ENCODE results near the gene ACACA. TPM values are rescaled to one million over a fixed set of nuclear protein-coding genes. Genes with fewer than 3 reads are reported as not detected.

The ACACA gene
- total RNA-seq, 1 donor from 2014 or later: 44.8 TPM

DNA sequence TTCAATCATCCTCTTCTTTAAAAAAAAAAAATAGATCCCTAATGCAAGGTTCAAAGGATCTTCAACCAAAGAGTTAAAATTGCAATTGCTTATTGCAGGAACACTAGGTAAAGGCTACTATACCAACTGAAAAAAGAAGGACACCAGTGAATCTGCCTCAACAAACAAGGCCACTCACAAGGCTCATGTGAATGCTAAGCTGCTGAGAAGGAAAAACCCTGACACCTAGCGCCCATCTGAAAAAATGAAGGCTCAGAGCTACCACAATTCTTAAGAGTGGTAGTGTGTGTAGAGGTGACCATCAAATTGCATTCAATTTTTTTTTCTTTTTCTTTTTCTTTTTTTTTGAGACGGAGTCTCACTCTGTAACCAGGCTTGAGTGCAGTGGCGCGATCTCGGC lies 232.4 kb downstream of the ACACA start:
- no peak for FAIRE-seq
- no peak overlapping the region for H3K4me3 ChIP-seq (ENCODE audit: low read depth, low read length)
- H3K36me3 ChIP-seq (ENCODE audit: control insufficient read depth, insufficient read depth, low read length): peaks cover 1% of the 10 kb centered on the region
- TF ChIP-seq, protein P1, sequence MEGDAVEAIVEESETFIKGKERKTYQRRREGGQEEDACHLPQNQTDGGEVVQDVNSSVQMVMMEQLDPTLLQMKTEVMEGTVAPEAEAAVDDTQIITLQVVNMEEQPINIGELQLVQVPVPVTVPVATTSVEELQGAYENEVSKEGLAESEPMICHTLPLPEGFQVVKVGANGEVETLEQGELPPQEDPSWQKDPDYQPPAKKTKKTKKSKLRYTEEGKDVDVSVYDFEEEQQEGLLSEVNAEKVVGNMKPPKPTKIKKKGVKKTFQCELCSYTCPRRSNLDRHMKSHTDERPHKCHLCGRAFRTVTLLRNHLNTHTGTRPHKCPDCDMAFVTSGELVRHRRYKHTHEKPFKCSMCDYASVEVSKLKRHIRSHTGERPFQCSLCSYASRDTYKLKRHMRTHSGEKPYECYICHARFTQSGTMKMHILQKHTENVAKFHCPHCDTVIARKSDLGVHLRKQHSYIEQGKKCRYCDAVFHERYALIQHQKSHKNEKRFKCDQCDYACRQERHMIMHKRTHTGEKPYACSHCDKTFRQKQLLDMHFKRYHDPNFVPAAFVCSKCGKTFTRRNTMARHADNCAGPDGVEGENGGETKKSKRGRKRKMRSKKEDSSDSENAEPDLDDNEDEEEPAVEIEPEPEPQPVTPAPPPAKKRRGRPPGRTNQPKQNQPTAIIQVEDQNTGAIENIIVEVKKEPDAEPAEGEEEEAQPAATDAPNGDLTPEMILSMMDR (IDR thresholded peaks at IDR 0.05; ENCODE audit: insufficient read depth, low read length, severe bottlenecking): peak; percentile 28
- no peaks in the 10 kb centered on the region for H3K27me3 ChIP-seq (ENCODE audit: control insufficient read depth, insufficient read depth, low read length)
- no peak for DNase-seq (ENCODE audit: low read depth)

DNA sequence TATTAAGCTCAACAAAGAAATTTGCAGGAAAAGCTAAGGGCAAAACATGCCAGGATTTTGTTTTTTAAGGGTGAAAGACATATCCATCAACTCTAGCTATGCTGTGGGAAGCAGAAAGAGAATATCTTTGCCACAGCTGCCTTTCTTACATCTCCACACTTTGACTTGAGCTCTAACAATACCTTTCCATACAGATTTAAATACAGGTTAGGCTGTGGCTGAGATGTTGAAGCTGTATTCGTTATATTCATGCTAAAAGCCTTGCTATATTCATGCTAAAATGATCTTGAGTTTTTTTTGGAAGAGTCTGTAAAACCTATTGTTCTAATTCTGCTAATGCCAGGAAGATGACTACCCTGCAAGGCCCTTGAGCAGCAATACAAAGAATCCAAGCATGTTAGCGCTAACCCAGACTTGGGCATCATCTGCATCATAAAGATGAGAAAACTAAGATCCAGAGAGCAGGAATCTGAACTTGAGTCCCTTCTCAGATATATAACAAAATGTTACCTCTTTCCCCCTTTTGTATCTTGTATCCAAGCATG lies 235.7 kb downstream of the ACACA start:
- FAIRE-seq (no peak), DNase-seq (ENCODE audit: low read depth) (no peak)
- no peak overlapping the region for H3K4me3 ChIP-seq (ENCODE audit: low read depth, low read length)
- H3K27me3 ChIP-seq (ENCODE audit: control insufficient read depth, insufficient read depth, low read length): no peaks in the 10 kb centered on the region
- TF ChIP-seq, protein P1 (IDR thresholded peaks at IDR 0.05; ENCODE audit: insufficient read depth, low read length, severe bottlenecking): no peak
- peaks cover under 1% of the 10 kb centered on the region for H3K36me3 ChIP-seq (ENCODE audit: control insufficient read depth, insufficient read depth, low read length)

DNA sequence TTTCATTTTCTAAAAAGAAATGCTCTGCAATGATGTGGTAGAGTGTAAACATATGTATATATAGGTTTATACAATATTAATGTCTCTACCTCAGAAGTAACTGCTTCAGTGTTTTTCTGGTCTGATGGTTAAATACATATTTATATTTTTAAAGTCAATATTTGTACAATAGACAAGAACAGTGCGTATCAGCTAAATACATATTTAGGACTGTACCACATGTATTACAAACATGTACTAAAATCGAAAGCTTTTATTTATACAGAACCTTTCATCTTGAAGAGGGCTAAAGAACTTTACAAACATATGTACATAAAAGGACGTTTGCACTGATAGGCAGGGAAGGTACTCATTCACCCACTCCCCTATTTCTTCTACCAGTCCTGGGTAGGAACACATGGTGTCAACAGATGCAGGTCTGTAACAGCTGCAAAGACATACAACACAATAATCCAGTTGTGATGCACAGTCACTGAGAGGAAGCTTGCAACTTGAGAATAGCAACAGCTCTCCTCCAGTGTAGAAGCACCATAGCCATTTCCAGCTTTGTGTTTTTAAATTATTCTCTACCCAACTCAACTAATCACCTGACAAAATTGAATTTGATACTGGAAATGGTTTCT lies 237.8 kb downstream of the ACACA start:
- no peak for FAIRE-seq
- peaks cover 3% of the 10 kb centered on the region for H3K36me3 ChIP-seq (ENCODE audit: control insufficient read depth, insufficient read depth, low read length)
- no peaks in the 10 kb centered on the region for H3K27me3 ChIP-seq (ENCODE audit: control insufficient read depth, insufficient read depth, low read length)
- TF ChIP-seq, protein P1 (IDR thresholded peaks at IDR 0.05; ENCODE audit: insufficient read depth, low read length, severe bottlenecking): no peak
- no peak for DNase-seq (ENCODE audit: low read depth)
- H3K4me3 ChIP-seq (ENCODE audit: low read depth, low read length): no peak overlapping the region

DNA sequence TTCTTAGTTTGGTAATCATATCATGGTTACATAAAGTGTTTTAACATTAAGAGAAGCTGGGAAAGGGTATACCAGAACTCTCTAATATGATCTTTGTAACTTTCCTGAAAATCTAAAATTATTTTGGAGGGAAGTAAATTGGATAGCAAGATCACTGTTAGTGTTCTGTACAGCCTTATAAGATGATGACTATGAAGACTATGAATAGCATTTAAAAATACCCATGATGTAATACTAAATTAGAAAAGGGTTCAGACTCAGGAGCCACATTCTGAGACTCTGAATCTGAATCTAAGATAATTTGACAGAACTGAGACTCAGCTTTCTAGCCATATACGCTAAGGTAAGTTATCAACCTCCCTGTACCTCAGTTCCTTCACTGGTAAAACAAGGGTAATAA lies 238.9 kb downstream of the ACACA start:
- TF ChIP-seq, protein P1 (IDR thresholded peaks at IDR 0.05; ENCODE audit: insufficient read depth, low read length, severe bottlenecking): no peak
- H3K36me3 ChIP-seq (ENCODE audit: control insufficient read depth, insufficient read depth, low read length): peaks cover 3% of the 10 kb centered on the region
- no peaks in the 10 kb centered on the region for H3K27me3 ChIP-seq (ENCODE audit: control insufficient read depth, insufficient read depth, low read length)
- no peak overlapping the region for H3K4me3 ChIP-seq (ENCODE audit: low read depth, low read length)
- FAIRE-seq: no peak
- DNase-seq (ENCODE audit: low read depth): no peak

DNA sequence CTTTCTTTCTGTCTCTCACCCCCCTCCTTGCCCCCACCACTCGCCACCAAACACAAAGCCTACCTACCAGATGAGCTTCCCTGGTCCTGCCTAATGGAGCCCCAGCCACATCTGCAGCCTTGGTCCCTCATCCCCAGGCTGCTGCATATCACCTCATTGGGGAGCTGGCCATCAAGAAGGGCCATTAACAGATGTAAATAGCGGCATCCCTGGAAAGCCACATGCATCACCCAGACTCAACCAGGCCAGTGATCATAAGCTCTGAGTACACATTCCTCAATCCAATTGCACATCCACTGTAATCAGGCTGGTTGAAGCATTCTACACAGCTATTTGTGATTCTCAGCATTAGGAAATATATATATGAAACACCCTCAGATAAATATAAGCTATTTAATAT lies 242.6 kb downstream of the ACACA start:
- FAIRE-seq (no peak), DNase-seq (ENCODE audit: low read depth) (no peak)
- Histone ChIP-seq H3K27me3 (ENCODE audit: control insufficient read depth, insufficient read depth, low read length) (no peaks in the 10 kb centered on the region), H3K36me3 (ENCODE audit: control insufficient read depth, insufficient read depth, low read length) (peaks cover 5% of the 10 kb centered on the region), H3K4me3 (ENCODE audit: low read depth, low read length) (no peak overlapping the region)
- TF ChIP-seq, protein P1 (IDR thresholded peaks at IDR 0.05; ENCODE audit: insufficient read depth, low read length, severe bottlenecking): no peak

DNA sequence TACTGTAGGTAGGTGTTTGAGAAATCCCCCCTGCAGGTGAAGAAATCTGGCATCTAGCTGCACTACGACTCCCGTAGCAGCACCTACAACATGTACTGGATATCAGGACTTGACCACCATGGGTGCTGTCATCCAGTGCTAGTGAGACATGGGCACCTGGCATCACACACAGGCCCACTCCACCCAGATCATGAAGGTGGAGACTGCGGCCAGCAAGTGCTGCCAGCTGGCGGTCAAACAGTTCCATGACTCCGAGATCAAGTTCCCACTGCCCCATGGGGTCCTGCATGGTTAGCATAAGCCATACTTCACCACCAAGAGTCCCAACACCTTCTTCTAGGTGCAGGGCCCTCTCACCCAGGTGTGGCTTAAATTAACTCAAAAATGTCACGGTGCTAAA lies 243.8 kb downstream of the ACACA start:
- H3K36me3 ChIP-seq (ENCODE audit: control insufficient read depth, insufficient read depth, low read length): peaks cover 5% of the 10 kb centered on the region
- DNase-seq (ENCODE audit: low read depth) (no peak), FAIRE-seq (no peak)
- TF ChIP-seq, protein P1 (IDR thresholded peaks at IDR 0.05; ENCODE audit: insufficient read depth, low read length, severe bottlenecking): no peak
- H3K4me3 ChIP-seq (ENCODE audit: low read depth, low read length): no peak overlapping the region
- no peaks in the 10 kb centered on the region for H3K27me3 ChIP-seq (ENCODE audit: control insufficient read depth, insufficient read depth, low read length)

Measured in bronchial epithelial cell (primary cell).